ENCODE results near the gene ARFGEF2.

ARFGEF2 gene

DNA sequence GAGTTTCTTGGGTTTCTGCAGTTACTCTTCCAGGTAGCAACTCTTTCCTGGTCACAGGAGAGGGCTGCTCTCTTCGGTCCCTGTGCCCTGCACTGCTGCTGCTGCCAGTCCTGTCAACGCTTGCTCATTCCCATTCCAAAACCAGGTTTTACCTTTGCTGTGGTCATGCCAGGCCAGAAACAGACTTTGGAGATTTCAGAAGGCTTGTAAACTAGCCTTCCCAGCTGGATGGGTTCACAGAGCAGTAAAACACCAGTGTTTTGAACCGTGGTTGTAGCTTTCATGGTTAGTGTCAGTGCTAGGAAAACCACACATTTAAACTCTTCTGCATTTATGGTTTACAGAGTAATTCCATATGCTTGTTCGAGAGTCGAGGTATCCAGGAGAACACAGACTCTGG, 16.2 kb downstream of the ARFGEF2 start:
- Histone ChIP-seq H3K36me3 (ENCODE audit: control insufficient read depth, insufficient read depth, low read length) (peaks cover 12% of the 10 kb centered on the region), H3K4me3 (replicated peaks; ENCODE audit: low read depth, low read length) (no peak overlapping the region), H3K27me3 (replicated peaks; ENCODE audit: control insufficient read depth, insufficient read depth, low read length) (no peaks in the 10 kb centered on the region)
- no peak for TF ChIP-seq CTCF (IDR thresholded peaks at IDR 0.05; ENCODE audit: insufficient read depth, low read length, poor library complexity, severe bottlenecking)
- no peak for DNase-seq (ENCODE audit: extremely low read depth, insufficient read length)

DNA sequence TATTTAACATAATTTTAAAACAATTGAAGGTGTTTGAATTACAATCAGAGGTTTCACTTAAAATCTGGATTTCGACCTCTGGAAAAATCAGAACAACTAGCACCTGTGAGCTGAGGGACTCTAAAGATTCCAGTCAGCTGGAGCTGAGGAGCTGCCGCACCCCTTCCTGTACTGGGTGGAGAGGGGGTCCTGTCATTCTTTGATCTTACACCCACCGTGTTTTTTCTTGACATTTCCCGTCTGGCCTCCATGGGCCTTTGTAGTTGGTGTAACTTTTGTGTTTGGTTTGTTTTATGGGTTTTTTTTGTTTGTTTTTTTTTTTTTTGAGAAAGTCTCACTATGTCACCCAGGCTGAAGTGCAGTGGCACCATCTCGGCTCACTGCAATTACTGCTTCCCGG, 17.2 kb downstream of the ARFGEF2 start:
- H3K36me3 ChIP-seq (ENCODE audit: control insufficient read depth, insufficient read depth, low read length), result peaks cover 12% of the 10 kb centered on the region
- H3K4me3 ChIP-seq (replicated peaks; ENCODE audit: low read depth, low read length), result no peak overlapping the region
- no peaks in the 10 kb centered on the region for H3K27me3 ChIP-seq (replicated peaks; ENCODE audit: control insufficient read depth, insufficient read depth, low read length)
- no peak for TF ChIP-seq CTCF (IDR thresholded peaks at IDR 0.05; ENCODE audit: insufficient read depth, low read length, poor library complexity, severe bottlenecking)
- no peak for DNase-seq (ENCODE audit: extremely low read depth, insufficient read length)

DNA sequence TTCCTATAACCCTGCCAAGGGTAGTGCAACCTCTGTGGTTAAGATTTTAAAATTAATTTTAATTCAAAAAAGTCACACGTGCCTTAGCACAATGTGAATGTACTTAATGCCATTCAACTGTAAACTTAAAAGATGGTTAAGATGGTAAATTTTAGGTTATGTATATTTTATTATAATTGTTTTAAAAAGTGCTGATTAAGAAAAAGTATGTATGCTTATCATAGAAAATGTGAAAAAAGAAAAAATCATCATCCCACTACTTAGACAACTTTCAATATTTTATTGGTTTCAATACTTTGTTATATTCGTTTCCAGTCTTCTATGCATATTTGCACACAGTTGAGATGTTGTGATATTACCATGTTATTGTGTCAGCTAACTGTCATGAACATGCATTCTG, 18.7 kb downstream of the ARFGEF2 start:
- no peak overlapping the region for H3K4me3 ChIP-seq (replicated peaks; ENCODE audit: low read depth, low read length)
- peaks cover 14% of the 10 kb centered on the region for H3K36me3 ChIP-seq (ENCODE audit: control insufficient read depth, insufficient read depth, low read length)
- no peak for TF ChIP-seq CTCF (IDR thresholded peaks at IDR 0.05; ENCODE audit: insufficient read depth, low read length, poor library complexity, severe bottlenecking)

DNA sequence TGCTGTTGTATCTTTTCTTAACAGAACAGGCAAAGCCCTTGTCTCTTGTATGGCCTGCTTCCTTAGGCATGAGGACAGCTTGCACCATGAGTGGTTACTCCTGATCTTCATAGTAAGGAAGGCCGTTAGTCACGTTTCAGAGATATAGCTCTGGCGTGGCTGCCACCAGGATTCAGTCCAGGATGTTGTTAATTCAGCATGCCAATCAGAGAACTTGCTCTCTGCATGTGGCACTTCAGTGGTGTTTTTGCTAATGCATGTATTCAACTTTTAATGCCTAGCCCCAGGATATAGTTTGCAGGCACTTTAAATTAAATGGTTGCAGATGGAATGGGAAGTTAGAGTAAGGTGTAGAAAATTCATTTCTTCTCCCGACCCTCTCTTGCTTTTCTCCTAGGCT, 20.0 kb downstream of the ARFGEF2 start:
- TF ChIP-seq CTCF (IDR thresholded peaks at IDR 0.05; ENCODE audit: insufficient read depth, low read length, poor library complexity, severe bottlenecking), result no peak
- no peak for DNase-seq (ENCODE audit: extremely low read depth, insufficient read length)

More for the DNA sequence above, 18.7 kb downstream of the ARFGEF2 start:
- no peak for DNase-seq (ENCODE audit: extremely low read depth, insufficient read length)
- H3K27me3 ChIP-seq (replicated peaks; ENCODE audit: control insufficient read depth, insufficient read depth, low read length), result no peaks in the 10 kb centered on the region

GRCh38 chr20:48942730-48943129, 21.2 kb downstream of the ARFGEF2 start:
- Histone ChIP-seq H3K27me3 (replicated peaks; ENCODE audit: control insufficient read depth, insufficient read depth, low read length) (no peaks in the 10 kb centered on the region), H3K4me3 (replicated peaks; ENCODE audit: low read depth, low read length) (no peak overlapping the region), H3K36me3 (ENCODE audit: control insufficient read depth, insufficient read depth, low read length) (peaks cover 17% of the 10 kb centered on the region)
- no peak for DNase-seq (ENCODE audit: extremely low read depth, insufficient read length)
- TF ChIP-seq CTCF (IDR thresholded peaks at IDR 0.05; ENCODE audit: insufficient read depth, low read length, poor library complexity, severe bottlenecking), result no peak

More for the DNA sequence above, 20.0 kb downstream of the ARFGEF2 start:
- Histone ChIP-seq H3K27me3 (replicated peaks; ENCODE audit: control insufficient read depth, insufficient read depth, low read length) (no peaks in the 10 kb centered on the region), H3K4me3 (replicated peaks; ENCODE audit: low read depth, low read length) (no peak overlapping the region), H3K36me3 (ENCODE audit: control insufficient read depth, insufficient read depth, low read length) (peaks cover 17% of the 10 kb centered on the region)

- no peak for TF ChIP-seq CTCF (IDR thresholded peaks at IDR 0.05; ENCODE audit: insufficient read depth, low read length, poor library complexity, severe bottlenecking)
- H3K27me3 ChIP-seq (replicated peaks; ENCODE audit: control insufficient read depth, insufficient read depth, low read length), result no peaks in the 10 kb centered on the region
- H3K4me3 ChIP-seq (replicated peaks; ENCODE audit: low read depth, low read length), result no peak overlapping the region
- peaks cover 28% of the 10 kb centered on the region for H3K36me3 ChIP-seq (ENCODE audit: control insufficient read depth, insufficient read depth, low read length)
- no peak for DNase-seq (ENCODE audit: extremely low read depth, insufficient read length)
Observed at GRCh38 chr20:48944663-48945297, 23.3 kb downstream of the ARFGEF2 start.
